GM12801 (cell line): Measurements from ENCODE around the gene DTX3.

Source experiments
- CTCF ChIP-seq: IDR thresholded peaks from one replicate; pipeline ENCODE4 v1.5.1; 2011; ENCODE audit warnings: control low read depth; ENCODE audit not compliant: insufficient read length; ENCODE audit errors: extremely low read depth

Gene DTX3

GRCh38 chr12:57611108-57611826 lies 6.6 kb downstream of the DTX3 start, which contains the start of gene ARHGEF25:
TSS of gene ARHGEF25 (plus strand) at chr12:57611435. CDS start at chr12:57611895, 460 bp downstream.
- no peak for TF ChIP-seq CTCF

- no peak for TF ChIP-seq CTCF
Measured at GRCh38 chr12:57611827-57612710, 7.4 kb downstream of the DTX3 start.

GRCh38 chr12:57612711-57613426 lies 8.2 kb downstream of the DTX3 start:
- no peak for TF ChIP-seq CTCF

GRCh38 chr12:57613427-57614109 lies 8.9 kb downstream of the DTX3 start:
- no peak for TF ChIP-seq CTCF

- no peak for TF ChIP-seq CTCF
Measured at GRCh38 chr12:57614178-57614947, 9.7 kb downstream of the DTX3 start.

GRCh38 chr12:57614948-57615500 lies 10.4 kb downstream of the DTX3 start:
- TF ChIP-seq CTCF: no peak
